ENCODE measurements around the gene CCDC170.

- TF ChIP-seq CTCF (IDR thresholded peaks at IDR 0.05) = no peak
- no peak for TF ChIP-seq EP300 (IDR thresholded peaks at IDR 0.05)
- TF ChIP-seq POLR2AphosphoS5 (IDR thresholded peaks at IDR 0.05) = no peak
- no peak for TF ChIP-seq POLR2A (IDR thresholded peaks at IDR 0.05)
Measured at GRCh38 chr6:151590742-151591141, 96.9 kb downstream of the CCDC170 start.

All from upper lobe of left lung (tissue), 4 donors.